ENCODE measurements around the gene GNAT2. TPM values are rescaled to one million over a fixed set of nuclear protein-coding genes. Genes with fewer than 3 reads are reported as not detected.

Gene GNAT2
- total RNA-seq, 4 donors from 2014 or later, result not detected

GRCh38 chr1:109634292-109634691, 14.9 kb upstream of the GNAT2 start:
- peaks cover 0 to 14% of the 10 kb centered on the region in 2 donors for H3K36me3 ChIP-seq
- DNase-seq, result no peak
- no peak overlapping the region for H3K27ac ChIP-seq
- peaks cover 4 to 10% of the 10 kb centered on the region in 2 donors for H3K4me1 ChIP-seq
- H3K9me3 ChIP-seq, result no peaks in the 10 kb centered on the region
- no peaks in the 10 kb centered on the region for H3K27me3 ChIP-seq
- no peak overlapping the region for H3K4me3 ChIP-seq
- no peak for TF ChIP-seq POLR2A (IDR thresholded peaks at IDR 0.05)
- TF ChIP-seq CTCF (IDR thresholded peaks at IDR 0.05 in 4 of 5, conservative IDR thresholded peaks at IDR 0.05 in 1 of 5), result no peak
- in situ Hi-C loops (cut with MboI; ENCODE audit: low sequenced_read_pairs in 4 of 4) (loop anchor here in 1 of 4 donors (10.0 kb wide), 1 partner anchor 351 kb away; the partner anchor contains the start of gene AHCYL1), intact Hi-C loops (cut with DNase I; ENCODE audit: low total_unique reads) (no loop called here)
- no peak for ATAC-seq

- TF ChIP-seq CTCF (IDR thresholded peaks at IDR 0.05 in 4 of 5, conservative IDR thresholded peaks at IDR 0.05 in 1 of 5) (no peak), POLR2A (IDR thresholded peaks at IDR 0.05) (no peak)
- in situ Hi-C loops (cut with MboI; ENCODE audit: low sequenced_read_pairs in 4 of 4), result loop anchor here in 1 of 4 donors (10.0 kb wide), 1 partner anchor 352 kb away; the partner anchor contains the start of gene AHCYL1
- Histone ChIP-seq H3K4me3 (no peak overlapping the region), H3K27me3 (no peaks in the 10 kb centered on the region), H3K36me3 (peaks cover 0 to 22% of the 10 kb centered on the region in 2 donors), H3K4me1 (peaks cover 4 to 10% of the 10 kb centered on the region in 2 donors), H3K9me3 (no peaks in the 10 kb centered on the region), H3K27ac (no peak overlapping the region)
- intact Hi-C loops (cut with DNase I; ENCODE audit: low total_unique reads), result no loop called here
- no peak for DNase-seq
- peak in 1 of 2 donors; percentile 21 for ATAC-seq
Measured at GRCh38 chr1:109632671-109633346, 13.4 kb upstream of the GNAT2 start.

DNA sequence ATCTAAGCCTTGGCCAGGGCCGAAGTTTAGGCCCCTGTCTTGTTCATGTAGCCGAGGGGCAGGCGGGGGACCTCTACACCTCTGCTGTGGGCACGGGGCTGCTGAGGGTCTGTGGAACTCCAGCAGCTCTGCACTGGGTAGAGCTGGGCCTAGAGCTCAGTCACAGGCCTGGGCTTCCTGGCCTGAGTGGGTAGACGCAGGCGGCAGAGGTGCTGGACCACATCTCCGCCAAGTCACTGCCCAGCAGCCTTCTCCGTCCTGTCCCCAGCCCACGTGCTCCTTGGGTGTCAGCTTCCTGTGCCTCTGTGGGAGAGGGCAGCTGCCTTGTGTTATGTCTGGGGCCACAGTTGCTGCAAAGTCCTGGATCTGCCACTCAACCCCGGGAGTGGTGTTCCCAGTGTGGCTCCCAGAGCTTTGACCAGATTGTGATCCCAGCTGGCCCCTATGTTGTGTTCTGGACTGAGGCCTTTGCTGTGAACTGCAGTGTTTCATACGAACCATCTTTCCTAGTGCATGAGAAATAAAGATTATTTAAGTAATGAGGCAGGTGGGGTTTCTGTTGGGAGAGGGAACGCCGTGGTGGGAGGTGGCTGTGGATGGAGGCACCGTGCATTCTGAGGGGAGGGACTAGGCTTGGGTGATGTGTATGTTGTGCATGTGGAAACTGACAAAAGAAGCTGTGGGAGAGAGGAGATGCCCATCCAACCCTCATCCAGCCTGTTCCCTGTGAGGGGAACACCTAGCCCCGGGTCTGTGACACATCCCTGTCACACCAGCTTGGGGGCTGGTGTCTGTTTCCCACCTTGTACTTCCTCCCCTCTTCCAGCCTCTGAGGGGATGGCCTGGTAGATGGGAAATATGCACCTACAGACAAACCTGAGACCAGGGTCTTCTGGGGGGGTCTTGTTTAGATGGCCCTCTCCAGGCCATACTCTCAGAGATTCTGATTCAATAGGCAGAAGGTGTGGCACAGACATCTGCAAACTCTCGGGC, 12.4 kb upstream of the GNAT2 start:
- no peak for TF ChIP-seq POLR2A (IDR thresholded peaks at IDR 0.05)
- TF ChIP-seq CTCF (IDR thresholded peaks at IDR 0.05 in 4 of 5, conservative IDR thresholded peaks at IDR 0.05 in 1 of 5), result no peak
- Histone ChIP-seq H3K9me3 (no peaks in the 10 kb centered on the region), H3K36me3 (peaks cover 0 to 26% of the 10 kb centered on the region in 2 donors), H3K4me3 (no peak overlapping the region), H3K27ac (no peak overlapping the region), H3K27me3 (no peaks in the 10 kb centered on the region), H3K4me1 (peaks cover 4 to 10% of the 10 kb centered on the region in 2 donors)
- in situ Hi-C loops (cut with MboI; ENCODE audit: low sequenced_read_pairs in 4 of 4), result loop anchor here in 1 of 4 donors (10.0 kb wide), 1 partner anchor 353 kb away; the partner anchor contains the start of gene AHCYL1
- DNase-seq, result no peak
- intact Hi-C loops (cut with DNase I; ENCODE audit: low total_unique reads), result no loop called here
- peak in 1 of 2 donors; percentile 26 for ATAC-seq

- Histone ChIP-seq H3K36me3 (peaks cover 0 to 28% of the 10 kb centered on the region in 2 donors), H3K4me1 (peaks cover 0 to 3% of the 10 kb centered on the region in 2 donors), H3K9me3 (no peaks in the 10 kb centered on the region), H3K27ac (no peak overlapping the region), H3K27me3 (no peaks in the 10 kb centered on the region), H3K4me3 (no peak overlapping the region)
- no peak for TF ChIP-seq POLR2A (IDR thresholded peaks at IDR 0.05)
- no peak for TF ChIP-seq CTCF (IDR thresholded peaks at IDR 0.05 in 4 of 5, conservative IDR thresholded peaks at IDR 0.05 in 1 of 5)
- intact Hi-C loops (cut with DNase I; ENCODE audit: low total_unique reads) (no loop called here), in situ Hi-C loops (cut with MboI; ENCODE audit: low sequenced_read_pairs in 4 of 4) (loop anchor here in 1 of 4 donors (10.0 kb wide), 1 partner anchor 354 kb away; the partner anchor contains the start of gene AHCYL1)
- ATAC-seq (no peak), DNase-seq (no peak)
Measured at GRCh38 chr1:109630898-109631512, 11.6 kb upstream of the GNAT2 start.
